Effector memory CD8-positive, alpha-beta T cell (primary cell): ENCODE results near the gene BTN1A1.
A peak's percentile ranks its signal among the peaks of the same experiment; 100 is the strongest.

Source experiments
- ATAC-seq: fragments of 150-1000 bp; cut with Tn5 transposase; replicated peaks from 2 replicates; pipeline ENCODE4 v1.10.0; 2021; ENCODE audit warnings: mild to moderate bottlenecking, moderate library complexity
- DNase-seq, 3 experiments: peaks; one replicate each; pipeline ENCODE4 v3.0.0; 2021
- H3K27ac Mint-ChIP-seq, 2 donors: one replicate each; pipeline ENCODE4 v1.8.0; 2022; ENCODE audit warnings: mild to moderate bottlenecking in 2 of 2, mixed read lengths in 2 of 2, moderate library complexity in 2 of 2
- H3K27me3 Mint-ChIP-seq, 2 donors: one replicate each; pipeline ENCODE4 v1.8.0; 2022; ENCODE audit warnings: mixed read lengths in 2 of 2
- H3K36me3 Mint-ChIP-seq: one replicate; pipeline ENCODE4 v1.8.0; 2022; ENCODE audit warnings: mild to moderate bottlenecking, moderate library complexity, mixed read lengths; ENCODE audit not compliant: insufficient read depth
- H3K4me1 Mint-ChIP-seq, 2 donors: one replicate each; pipeline ENCODE4 v1.8.0; 2022; ENCODE audit warnings: low read depth in 2 of 2, mixed read lengths in 2 of 2
- H3K4me3 Mint-ChIP-seq, 2 donors: one replicate each; pipeline ENCODE4 v1.8.0; 2022; ENCODE audit warnings: mild to moderate bottlenecking in 2 of 2, mixed read lengths in 2 of 2, moderate library complexity in 2 of 2
- H3K9me3 Mint-ChIP-seq, 2 donors: one replicate each; pipeline ENCODE4 v1.8.0; 2022; ENCODE audit warnings: mixed read lengths in 2 of 2

The BTN1A1 gene

DNA sequence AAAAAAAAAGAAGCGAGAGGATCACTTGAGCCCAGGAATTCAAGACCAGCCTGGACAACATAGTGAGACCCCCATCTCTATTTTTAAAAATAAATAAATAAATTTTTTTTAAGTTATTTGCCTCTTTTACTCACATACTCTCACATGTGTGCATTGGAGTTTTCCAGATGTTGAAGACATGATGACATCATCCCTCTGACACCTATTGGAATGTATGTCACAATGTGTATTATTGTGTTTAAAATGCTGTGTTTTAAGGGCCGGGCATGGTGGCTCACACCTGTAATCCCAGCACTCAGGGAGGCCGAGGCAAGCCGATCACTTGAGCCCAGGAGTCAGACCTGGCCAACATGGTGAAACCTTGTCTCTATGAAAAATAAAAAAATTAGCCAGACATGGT is 17.8 kb upstream of the BTN1A1 start:
- no peak for DNase-seq
- no peak for ATAC-seq
- Mint-ChIP-seq H3K27me3 (no peaks in the 10 kb centered on the region), H3K4me1 (peaks cover 0 to under 1% of the 10 kb centered on the region in 2 donors), H3K9me3 (no peaks in the 10 kb centered on the region), H3K27ac (no peak overlapping the region), H3K4me3 (no peak overlapping the region), H3K36me3 (no peaks in the 10 kb centered on the region)

DNA sequence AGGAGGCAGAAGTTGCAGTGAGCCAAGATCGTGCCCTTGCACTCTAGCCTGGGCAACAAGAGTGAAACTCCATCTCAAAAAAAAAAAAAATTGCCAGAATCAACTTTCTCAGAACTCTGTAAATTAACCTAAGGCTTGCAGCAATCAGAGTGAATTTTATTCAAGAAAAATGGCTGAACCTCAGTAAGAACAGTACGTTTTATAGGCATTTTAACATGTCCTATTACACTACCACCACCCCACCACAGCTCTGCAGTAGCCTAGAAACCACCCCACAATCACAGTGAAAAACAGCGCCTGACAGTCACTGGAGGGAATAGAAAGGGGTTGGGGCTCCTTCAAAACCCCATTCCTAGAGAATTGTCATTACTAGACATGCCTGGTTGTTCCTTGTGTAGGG is 16.4 kb upstream of the BTN1A1 start:
- Mint-ChIP-seq H3K4me3 (no peak overlapping the region), H3K4me1 (no peaks in the 10 kb centered on the region), H3K36me3 (peaks cover 4% of the 10 kb centered on the region), H3K27ac (no peak overlapping the region), H3K27me3 (no peaks in the 10 kb centered on the region), H3K9me3 (peaks cover 0 to 2% of the 10 kb centered on the region in 2 donors)
- no peak for DNase-seq
- ATAC-seq: no peak

DNA sequence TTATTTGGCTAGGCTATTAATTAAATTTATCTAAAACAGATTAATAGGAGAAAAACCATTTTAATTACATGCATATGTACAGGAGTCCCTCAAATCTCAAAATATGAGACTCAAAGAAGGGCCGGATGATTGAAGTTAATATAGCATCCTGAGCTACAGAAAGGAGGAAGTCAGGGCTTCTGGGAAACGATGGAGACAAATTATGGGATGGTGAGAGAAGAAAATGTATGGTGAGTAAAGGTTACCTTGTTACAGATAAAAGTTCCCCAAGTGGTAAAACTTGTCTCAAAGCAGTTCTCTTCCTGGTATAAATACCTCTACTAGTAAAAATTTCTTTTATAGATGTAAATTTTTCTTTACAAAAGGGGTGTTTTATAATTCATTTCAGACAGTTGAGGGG is 15.9 kb upstream of the BTN1A1 start:
- no peak for DNase-seq
- no peak overlapping the region for H3K4me3 Mint-ChIP-seq
- no peaks in the 10 kb centered on the region for H3K27me3 Mint-ChIP-seq
- peaks cover 0 to 2% of the 10 kb centered on the region in 2 donors for H3K9me3 Mint-ChIP-seq
- H3K27ac Mint-ChIP-seq: no peak overlapping the region
- H3K36me3 Mint-ChIP-seq: peaks cover 4% of the 10 kb centered on the region
- no peak for ATAC-seq
- no peaks in the 10 kb centered on the region for H3K4me1 Mint-ChIP-seq

DNA sequence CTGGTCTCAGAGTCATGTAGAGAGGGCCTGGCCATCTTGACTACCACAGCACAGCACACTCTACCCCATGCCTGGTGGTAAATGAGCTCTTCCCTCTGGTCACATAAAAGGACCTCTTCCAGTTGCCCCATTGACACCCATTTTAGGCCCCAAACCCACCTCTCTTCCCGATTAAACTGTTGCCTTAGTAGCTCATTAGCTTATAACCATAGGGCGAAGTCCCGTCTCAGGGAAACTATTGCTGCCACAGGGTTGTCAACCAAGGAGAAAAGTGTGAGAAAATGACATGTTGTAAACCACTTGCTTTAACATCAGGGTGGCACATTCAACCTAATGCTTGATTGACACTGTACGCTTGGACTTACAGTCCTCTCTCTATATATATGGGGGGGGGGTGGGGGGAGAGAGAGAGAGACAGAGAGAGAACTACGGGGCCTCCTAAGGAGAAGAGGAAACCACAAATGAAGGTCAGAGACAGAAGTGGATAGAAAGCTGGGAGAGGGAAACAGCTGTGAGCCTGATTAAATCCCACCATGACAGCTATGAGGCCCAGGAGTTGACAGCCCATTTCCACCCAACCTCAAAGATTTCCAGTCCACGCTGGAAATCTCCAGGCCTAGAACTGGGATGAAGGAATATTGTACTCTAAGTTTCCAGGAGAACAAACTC is 14.9 kb upstream of the BTN1A1 start:
- H3K27ac Mint-ChIP-seq: no peak overlapping the region
- DNase-seq: no peak
- peaks cover 4% of the 10 kb centered on the region for H3K36me3 Mint-ChIP-seq
- no peak for ATAC-seq
- peaks cover 0 to 2% of the 10 kb centered on the region in 2 donors for H3K9me3 Mint-ChIP-seq
- H3K27me3 Mint-ChIP-seq: no peaks in the 10 kb centered on the region
- H3K4me3 Mint-ChIP-seq: no peak overlapping the region
- H3K4me1 Mint-ChIP-seq: no peaks in the 10 kb centered on the region

DNA sequence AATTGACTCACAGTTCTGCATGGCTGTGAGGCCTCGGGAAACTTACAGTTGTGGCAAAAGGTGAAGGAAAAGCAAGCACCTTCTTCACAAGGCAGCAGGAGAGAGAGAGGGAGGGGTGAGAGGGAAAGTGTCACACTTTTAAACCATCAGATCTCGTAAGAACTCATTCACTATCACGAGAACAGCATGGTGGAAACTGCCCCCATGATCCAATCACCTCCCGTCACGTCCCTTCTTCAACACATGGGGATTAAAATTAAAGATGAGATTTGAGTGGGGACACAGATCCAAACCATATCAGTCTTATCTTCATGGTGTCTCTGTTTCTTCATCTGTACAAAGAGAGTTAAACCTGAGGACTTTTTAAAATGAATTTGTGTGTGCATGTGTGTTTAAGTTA is 13.7 kb upstream of the BTN1A1 start:
- ATAC-seq: no peak
- Mint-ChIP-seq H3K27ac (no peak overlapping the region), H3K9me3 (peaks cover 0 to 2% of the 10 kb centered on the region in 2 donors)

DNA sequence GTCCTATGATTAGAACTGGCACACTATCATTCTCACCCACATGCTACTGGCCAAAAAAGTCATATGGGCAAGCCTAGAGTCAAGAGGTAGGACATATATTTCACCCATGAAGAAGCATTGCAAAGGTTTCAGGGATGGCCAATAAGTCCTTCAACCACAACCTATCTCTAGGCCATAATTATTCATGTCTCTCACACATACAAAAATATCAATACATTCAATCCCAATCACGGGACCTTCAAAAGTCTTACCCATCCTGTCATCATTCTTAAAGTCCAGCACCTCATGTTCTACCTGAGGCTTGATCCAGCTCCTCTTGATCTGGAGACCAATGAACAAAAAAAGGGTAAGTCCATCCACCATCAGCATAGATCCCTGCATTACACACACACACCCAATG is 12.6 kb upstream of the BTN1A1 start:
- no peak for DNase-seq

More for the DNA sequence above, 13.7 kb upstream of the BTN1A1 start:
- no peaks in the 10 kb centered on the region for H3K4me1 Mint-ChIP-seq
- H3K4me3 Mint-ChIP-seq: no peak overlapping the region
- peaks cover 4% of the 10 kb centered on the region for H3K36me3 Mint-ChIP-seq
- H3K27me3 Mint-ChIP-seq: no peaks in the 10 kb centered on the region
- no peak for DNase-seq

DNA sequence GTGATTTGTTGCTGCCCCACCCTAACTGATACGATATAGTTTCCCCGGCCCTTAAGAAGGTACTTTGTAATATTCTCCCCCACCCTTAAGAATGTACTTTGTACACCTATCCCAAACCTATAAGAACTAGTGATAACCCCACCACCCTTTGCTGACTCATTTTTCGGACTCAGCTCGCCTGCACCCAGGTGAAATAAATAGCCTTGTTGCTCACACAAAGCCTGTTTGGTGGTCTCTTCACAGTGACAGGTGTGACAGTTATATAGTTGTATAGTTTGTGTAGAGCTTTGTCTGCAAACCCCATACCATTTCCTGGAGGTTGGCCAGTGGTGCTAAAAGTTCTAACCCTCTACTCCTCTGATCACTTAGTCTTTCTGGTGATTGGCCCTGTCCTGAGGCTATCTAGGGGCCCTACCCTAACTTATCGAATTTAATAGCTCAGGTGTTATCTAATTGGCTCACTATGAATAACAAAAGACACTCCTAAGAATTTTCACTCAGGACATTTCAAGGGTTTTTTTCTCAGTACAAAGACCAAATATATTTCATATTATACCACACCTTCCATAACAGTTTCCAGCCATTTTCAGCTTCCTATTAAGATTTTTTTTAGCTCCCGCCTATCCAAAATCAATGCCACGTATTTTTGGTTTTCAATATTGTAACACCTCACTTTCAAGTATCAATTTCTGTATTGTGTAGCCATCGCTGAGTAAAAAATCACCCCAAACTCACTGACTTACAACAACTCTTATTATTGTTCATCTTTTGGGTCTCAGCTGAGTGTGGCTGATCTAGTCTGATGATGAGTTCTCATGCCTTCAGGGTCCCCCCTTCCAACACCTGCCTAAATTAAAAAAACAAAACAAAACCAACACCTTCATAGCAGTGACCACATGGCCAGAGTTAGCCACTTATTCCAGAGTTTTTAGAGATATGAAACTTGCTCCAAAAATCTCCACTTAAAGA is 9.8 kb upstream of the BTN1A1 start:
- peaks cover 0 to 8% of the 10 kb centered on the region in 2 donors for H3K27me3 Mint-ChIP-seq
- DNase-seq (no peak), ATAC-seq (no peak)
- H3K27ac Mint-ChIP-seq: no peak overlapping the region
- H3K36me3 Mint-ChIP-seq: peaks cover 4% of the 10 kb centered on the region
- no peak overlapping the region for H3K4me3 Mint-ChIP-seq
- H3K4me1 Mint-ChIP-seq: peaks cover 0 to 1% of the 10 kb centered on the region in 2 donors
- H3K9me3 Mint-ChIP-seq: peaks cover 0 to 2% of the 10 kb centered on the region in 2 donors

More for the DNA sequence above, 12.6 kb upstream of the BTN1A1 start:
- H3K36me3 Mint-ChIP-seq: peaks cover 4% of the 10 kb centered on the region
- H3K9me3 Mint-ChIP-seq: peaks cover 0 to 2% of the 10 kb centered on the region in 2 donors
- H3K4me3 Mint-ChIP-seq: no peak overlapping the region
- H3K4me1 Mint-ChIP-seq: no peaks in the 10 kb centered on the region
- no peaks in the 10 kb centered on the region for H3K27me3 Mint-ChIP-seq
- ATAC-seq: no peak
- no peak overlapping the region for H3K27ac Mint-ChIP-seq

DNA sequence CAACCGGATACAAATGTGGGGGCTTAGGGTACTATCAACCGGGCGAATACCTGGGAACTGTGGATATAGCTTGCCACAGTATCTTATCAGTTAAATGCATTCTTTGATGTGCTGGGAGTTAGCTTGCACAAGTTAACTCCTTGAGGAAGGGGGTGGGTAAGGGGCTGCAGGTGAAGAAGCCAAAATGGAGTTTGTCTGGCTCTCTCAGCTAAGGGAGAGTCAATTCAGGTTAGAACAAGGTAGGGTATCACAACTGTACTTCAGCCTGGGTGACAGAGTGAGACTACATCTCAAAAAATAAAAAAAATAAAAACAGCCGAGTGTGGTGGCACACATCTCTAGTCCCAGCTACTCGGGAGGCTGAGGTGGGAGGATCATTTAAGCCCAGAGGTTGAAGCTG is 8.5 kb upstream of the BTN1A1 start:
- Mint-ChIP-seq H3K9me3 (peaks cover 0 to 2% of the 10 kb centered on the region in 2 donors), H3K27me3 (peaks cover 0 to 15% of the 10 kb centered on the region in 2 donors), H3K36me3 (peaks cover 4% of the 10 kb centered on the region), H3K4me3 (no peak overlapping the region), H3K4me1 (peaks cover 0 to 1% of the 10 kb centered on the region in 2 donors), H3K27ac (no peak overlapping the region)
- DNase-seq: no peak
- no peak for ATAC-seq

DNA sequence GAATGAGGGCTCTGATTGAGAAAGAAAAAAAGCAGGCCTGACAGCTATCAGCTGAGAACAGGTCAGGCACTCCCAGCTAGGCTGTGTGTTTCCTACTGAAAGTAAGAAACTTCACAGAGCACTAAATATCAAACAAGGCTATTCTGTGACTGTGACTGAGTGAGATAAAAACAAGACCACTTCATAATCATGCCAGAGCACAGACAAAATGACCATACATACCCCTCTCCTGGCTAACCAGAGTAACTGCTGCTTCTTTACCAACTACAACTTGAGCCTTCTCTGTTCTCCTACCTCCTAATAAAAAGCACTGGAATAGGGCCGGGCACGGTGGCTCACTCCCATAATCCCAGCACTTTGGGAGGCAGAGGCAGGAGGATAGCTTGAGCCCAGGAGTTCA is 6.8 kb upstream of the BTN1A1 start:
- H3K4me1 Mint-ChIP-seq: peaks cover 0 to 1% of the 10 kb centered on the region in 2 donors
- no peak overlapping the region for H3K27ac Mint-ChIP-seq
- no peaks in the 10 kb centered on the region for H3K9me3 Mint-ChIP-seq
- DNase-seq: no peak
- no peaks in the 10 kb centered on the region for H3K36me3 Mint-ChIP-seq
- peaks cover 0 to 15% of the 10 kb centered on the region in 2 donors for H3K27me3 Mint-ChIP-seq
- no peak overlapping the region for H3K4me3 Mint-ChIP-seq
- peak; percentile 62 for ATAC-seq

DNA sequence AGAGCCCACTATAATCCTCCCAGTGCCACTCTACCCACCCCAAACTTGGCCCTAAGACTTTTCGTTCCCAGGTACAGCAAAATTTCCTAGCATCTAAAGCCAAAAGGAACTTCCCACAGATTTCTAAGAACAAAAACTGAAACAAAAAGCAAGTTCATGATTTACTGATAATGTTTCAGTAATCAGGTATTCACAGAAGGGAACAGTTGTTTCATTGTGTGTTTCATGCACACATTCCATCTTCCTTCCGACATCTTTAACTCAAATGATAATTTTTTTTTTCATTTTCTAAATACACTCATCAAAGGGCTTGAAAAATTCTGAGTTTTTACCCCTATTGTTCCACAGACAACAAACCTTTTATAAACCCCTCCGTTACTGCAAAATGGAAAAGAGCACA is 6.0 kb upstream of the BTN1A1 start:
- no peak overlapping the region for H3K27ac Mint-ChIP-seq

DNA sequence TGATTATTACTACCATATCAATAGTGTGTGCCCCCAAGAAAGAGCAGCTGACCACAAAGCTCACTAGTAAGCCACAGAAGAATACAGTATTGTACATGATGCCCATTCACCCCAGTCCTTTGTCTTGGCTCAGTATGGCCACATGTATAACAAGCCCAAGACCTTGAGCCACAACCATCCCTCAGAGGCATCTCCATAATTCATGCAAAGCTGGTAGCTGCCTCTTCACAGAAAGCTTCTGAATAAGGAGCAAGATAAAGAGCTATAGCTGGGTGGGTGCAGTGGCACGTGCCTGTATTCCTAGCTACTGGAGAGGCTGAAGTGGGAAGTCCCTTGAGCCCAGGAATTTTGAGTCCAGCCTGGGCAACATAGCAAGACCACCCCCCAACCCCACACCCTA is 4.8 kb upstream of the BTN1A1 start:
- Mint-ChIP-seq H3K27me3 (peaks cover 0 to 15% of the 10 kb centered on the region in 2 donors), H3K36me3 (no peaks in the 10 kb centered on the region), H3K27ac (no peak overlapping the region), H3K4me1 (peaks cover 0 to 1% of the 10 kb centered on the region in 2 donors), H3K4me3 (no peak overlapping the region), H3K9me3 (no peaks in the 10 kb centered on the region)
- DNase-seq (no peak), ATAC-seq (no peak)

More for the DNA sequence above, 6.0 kb upstream of the BTN1A1 start:
- H3K36me3 Mint-ChIP-seq: no peaks in the 10 kb centered on the region
- ATAC-seq (no peak), DNase-seq (no peak)
- no peak overlapping the region for H3K4me3 Mint-ChIP-seq
- no peaks in the 10 kb centered on the region for H3K9me3 Mint-ChIP-seq
- H3K27me3 Mint-ChIP-seq: peaks cover 0 to 15% of the 10 kb centered on the region in 2 donors
- peaks cover 0 to 1% of the 10 kb centered on the region in 2 donors for H3K4me1 Mint-ChIP-seq

DNA sequence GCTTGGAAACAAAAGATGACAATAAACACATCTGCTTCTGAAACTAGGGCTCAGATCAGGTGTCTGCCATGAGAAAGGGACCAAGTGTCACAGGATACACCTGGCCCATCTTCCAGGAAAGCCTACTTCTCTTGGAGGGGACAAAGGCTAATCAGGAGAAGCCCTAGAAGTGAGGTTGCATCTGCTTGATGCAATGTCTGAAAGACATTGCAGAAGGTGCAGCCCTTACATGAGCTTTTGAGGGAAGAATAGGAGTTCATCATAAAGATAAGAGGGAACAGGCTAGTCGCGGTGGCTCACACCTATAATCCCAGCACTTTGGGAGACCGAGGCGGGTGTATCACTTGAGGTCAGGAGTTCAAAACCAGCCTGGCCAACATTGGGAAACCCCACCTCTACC is 2.5 kb upstream of the BTN1A1 start:
- no peak overlapping the region for H3K4me3 Mint-ChIP-seq
- ATAC-seq (no peak), DNase-seq (no peak)
- H3K36me3 Mint-ChIP-seq: no peaks in the 10 kb centered on the region
- H3K9me3 Mint-ChIP-seq: no peaks in the 10 kb centered on the region
- H3K4me1 Mint-ChIP-seq: peaks cover 8 to 10% of the 10 kb centered on the region in 2 donors
- H3K27me3 Mint-ChIP-seq: peaks cover 16 to 29% of the 10 kb centered on the region in 2 donors
- H3K27ac Mint-ChIP-seq: no peak overlapping the region

DNA sequence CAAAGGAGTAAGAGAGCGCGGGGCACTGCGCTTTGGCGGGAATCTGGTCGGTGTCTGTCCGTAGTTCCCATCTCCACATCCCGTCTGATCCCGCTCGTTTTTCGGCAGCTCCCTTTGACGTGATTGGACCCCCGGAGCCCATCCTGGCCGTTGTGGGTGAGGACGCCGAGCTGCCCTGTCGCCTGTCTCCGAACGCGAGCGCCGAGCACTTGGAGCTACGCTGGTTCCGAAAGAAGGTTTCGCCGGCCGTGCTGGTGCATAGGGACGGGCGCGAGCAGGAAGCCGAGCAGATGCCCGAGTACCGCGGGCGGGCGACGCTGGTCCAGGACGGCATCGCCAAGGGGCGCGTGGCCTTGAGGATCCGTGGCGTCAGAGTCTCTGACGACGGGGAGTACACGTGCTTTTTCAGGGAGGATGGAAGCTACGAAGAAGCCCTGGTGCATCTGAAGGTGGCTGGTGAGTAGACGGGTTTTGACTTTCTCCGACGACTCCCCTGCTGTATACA is 1.4 kb downstream of the BTN1A1 start:
- peak; percentile 24 to 25 (median 25) for DNase-seq
- peak; percentile 87 for ATAC-seq
- peaks cover 8% of the 10 kb centered on the region in 2 donors for H3K4me1 Mint-ChIP-seq
- no peak overlapping the region for H3K27ac Mint-ChIP-seq
- no peaks in the 10 kb centered on the region for H3K36me3 Mint-ChIP-seq
- peaks cover 26 to 39% of the 10 kb centered on the region in 2 donors for H3K27me3 Mint-ChIP-seq
- no peaks in the 10 kb centered on the region for H3K9me3 Mint-ChIP-seq
- peak overlapping the region; percentile 74 to 75 for H3K4me3 Mint-ChIP-seq
